H9 (cell line): ENCODE results near the gene COL9A2. TPM values are rescaled to one million over a fixed set of nuclear protein-coding genes. Genes with fewer than 3 reads are reported as not detected.
A peak's percentile ranks its signal among the peaks of the same experiment; 100 is the strongest.

Source experiments
- DNase-seq: peaks from one replicate; pipeline ENCODE4 v3.0.0-alpha.2; 2017
- H2AFZ ChIP-seq: one replicate; pipeline ENCODE4 v1.6.1; 2013; ENCODE audit warnings: mild to moderate bottlenecking, low read length, control low read depth, moderate library complexity
- H2AK5ac ChIP-seq: 2 replicates; pipeline ENCODE4 v1.6.1; 2013; ENCODE audit warnings: low read length, control low read depth, mixed read lengths; ENCODE audit not compliant: insufficient read length
- H2BK120ac ChIP-seq: one replicate; pipeline ENCODE4 v1.6.1; 2013; ENCODE audit warnings: low read depth, mild to moderate bottlenecking, low read length, control low read depth, inconsistent platforms; ENCODE audit not compliant: poor library complexity, severe bottlenecking
- H2BK12ac ChIP-seq: 2 replicates; pipeline ENCODE4 v1.6.1; 2013; ENCODE audit warnings: low read length, control low read depth, mixed read lengths, low read depth; ENCODE audit not compliant: insufficient read length
- H2BK15ac ChIP-seq: 2 replicates; pipeline ENCODE4 v1.6.1; 2013; ENCODE audit warnings: low read depth, low read length, control low read depth
- H2BK20ac ChIP-seq: one replicate; pipeline ENCODE4 v1.6.1; 2013; ENCODE audit warnings: low read depth, mild to moderate bottlenecking, low read length, control low read depth, inconsistent platforms; ENCODE audit not compliant: poor library complexity, severe bottlenecking
- H2BK5ac ChIP-seq: 2 replicates; pipeline ENCODE4 v1.6.1; 2013; ENCODE audit warnings: low read length, control low read depth, mixed read lengths; ENCODE audit not compliant: insufficient read length
- H3K14ac ChIP-seq: 2 replicates; pipeline ENCODE4 v1.6.1; 2013; ENCODE audit warnings: low read length, control low read depth; ENCODE audit not compliant: insufficient read depth
- H3K18ac ChIP-seq: 2 replicates; pipeline ENCODE4 v1.6.1; 2013; ENCODE audit warnings: low read depth, mild to moderate bottlenecking, mixed read lengths, low read length, control low read depth; ENCODE audit not compliant: insufficient read length
- H3K23ac ChIP-seq: 2 replicates; pipeline ENCODE4 v1.6.1; 2013; ENCODE audit warnings: low read length, control low read depth, mixed read lengths, low read depth; ENCODE audit not compliant: insufficient read length
- H3K23me2 ChIP-seq: 2 replicates; pipeline ENCODE4 v1.6.1; 2013; ENCODE audit warnings: low read depth, mild to moderate bottlenecking, mixed read lengths, low read length, control low read depth; ENCODE audit not compliant: insufficient read length, poor library complexity, severe bottlenecking
- H3K27ac ChIP-seq: 2 replicates; pipeline ENCODE4 v1.5.1; 2013; ENCODE audit warnings: low read length, control low read depth, mixed read lengths, low read depth; ENCODE audit not compliant: insufficient read length
- H3K27me3 ChIP-seq: 2 replicates; pipeline ENCODE4 v1.6.1; 2013; ENCODE audit warnings: low read length, control low read depth, inconsistent platforms; ENCODE audit not compliant: insufficient read depth
- H3K4ac ChIP-seq: 2 replicates; pipeline ENCODE4 v1.6.1; 2013; ENCODE audit warnings: low read depth, mild to moderate bottlenecking, control low read depth, inconsistent platforms, low read length, moderate library complexity
- H3K4me1 ChIP-seq: 2 replicates; pipeline ENCODE4 v1.6.1; 2013; ENCODE audit warnings: low read length, control low read depth, inconsistent platforms; ENCODE audit not compliant: insufficient read depth
- H3K4me2 ChIP-seq: 2 replicates; pipeline ENCODE4 v1.6.1; 2013; ENCODE audit warnings: low read length, control low read depth, mixed read lengths; ENCODE audit not compliant: insufficient read length, insufficient read depth
- H3K56ac ChIP-seq: 2 replicates; pipeline ENCODE4 v1.6.1; 2013; ENCODE audit warnings: low read depth, mild to moderate bottlenecking, mixed read lengths, low read length, control low read depth; ENCODE audit not compliant: insufficient read length
- H3K79me1 ChIP-seq: 2 replicates; pipeline ENCODE4 v1.6.1; 2013; ENCODE audit warnings: low read depth, mild to moderate bottlenecking, moderate library complexity, low read length, control low read depth, inconsistent platforms; ENCODE audit not compliant: insufficient read depth, poor library complexity, severe bottlenecking
- H3K79me2 ChIP-seq: 2 replicates; pipeline ENCODE4 v1.6.1; 2013; ENCODE audit warnings: low read length, control low read depth, inconsistent platforms; ENCODE audit not compliant: insufficient read depth
- H3K9ac ChIP-seq: 2 replicates; pipeline ENCODE4 v1.6.1; 2013; ENCODE audit warnings: low read length, control low read depth, mixed read lengths; ENCODE audit not compliant: insufficient read length; ENCODE audit errors: extremely low read depth
- H3K9me3 ChIP-seq: one replicate; pipeline ENCODE4 v1.6.1; 2013; ENCODE audit warnings: low read depth, low read length, inconsistent platforms; ENCODE audit not compliant: control insufficient read depth
- H3T11ph ChIP-seq: one replicate; pipeline ENCODE4 v1.6.1; 2013; ENCODE audit warnings: mild to moderate bottlenecking, low read length, control low read depth, inconsistent platforms
- H4K20me1 ChIP-seq: one replicate; pipeline ENCODE4 v1.6.1; 2013; ENCODE audit not compliant: control insufficient read depth, insufficient read length, insufficient read depth
- H4K5ac ChIP-seq: 2 replicates; pipeline ENCODE4 v1.6.1; 2013; ENCODE audit warnings: low read depth, mild to moderate bottlenecking, mixed read lengths, low read length, control low read depth; ENCODE audit not compliant: insufficient read length
- H4K8ac ChIP-seq: replicated peaks from 2 replicates; pipeline ENCODE4 v1.6.1; 2013; ENCODE audit warnings: low read length, control low read depth, mixed read lengths, low read depth; ENCODE audit not compliant: insufficient read length
- H4K91ac ChIP-seq: 2 replicates; pipeline ENCODE4 v1.6.1; 2013; ENCODE audit warnings: low read depth, mild to moderate bottlenecking, moderate library complexity, mixed read lengths, low read length, control low read depth; ENCODE audit not compliant: insufficient read length
- H3K27ac Mint-ChIP-seq, 3 experiments: 2 replicates in 2 of 3; 3 replicates in 1 of 3; pipeline ENCODE4 v1.8.0; 2020 to 2021; ENCODE audit warnings: mixed read lengths in 3 of 3, mild to moderate bottlenecking in 1 of 3, moderate library complexity in 1 of 3
- H3K27me3 Mint-ChIP-seq: 2 replicates; pipeline ENCODE4 v1.8.0; 2021; ENCODE audit warnings: low read depth, mild to moderate bottlenecking, moderate library complexity, mixed read lengths
- H3K36me3 Mint-ChIP-seq, 3 experiments: 2 replicates in 2 of 3; 3 replicates in 1 of 3; pipeline ENCODE4 v1.8.0; 2020 to 2021; ENCODE audit warnings: low read depth in 3 of 3, mixed read lengths in 3 of 3; ENCODE audit not compliant: insufficient read depth in 1 of 3
- H3K4me1 Mint-ChIP-seq, 2 experiments: 2 replicates each; pipeline ENCODE4 v1.8.0; 2020; ENCODE audit warnings: mixed read lengths in 2 of 2
- H3K4me3 Mint-ChIP-seq, 2 experiments: 2 replicates in 1 of 2; 3 replicates in 1 of 2; pipeline ENCODE4 v1.8.0; 2020 to 2021; ENCODE audit warnings: mild to moderate bottlenecking in 2 of 2, mixed read lengths in 2 of 2, moderate library complexity in 1 of 2
- H3K9me3 Mint-ChIP-seq, 2 experiments: 2 replicates in 1 of 2; 3 replicates in 1 of 2; pipeline ENCODE4 v1.8.0; 2020; ENCODE audit warnings: mild to moderate bottlenecking in 2 of 2, mixed read lengths in 2 of 2, moderate library complexity in 1 of 2
- WGBS: extraction: QIAGEN DNeasy Blood & Tissue Kit; methylation state at CpG from one replicate; pipeline ENCODE4 v1.1.7; 2013; ENCODE audit warnings: missing lambda C conversion rate, low lambda C conversion rate, mixed read lengths; ENCODE audit not compliant: insufficient read length; ENCODE audit errors: extremely low coverage; 5-methylcytosine and 5-hydroxymethylcytosine counted together
- total RNA-seq: library from RNA; stranded (reverse); gene quantifications from 2 replicates; pipeline ENCODE4 v1.2.1, GENCODE V29; 2021
- TF ChIP-seq, protein P1 (sequence below): fragments of 200-600 bp; sonication (generic); conservative IDR thresholded peaks from 3 replicates; pipeline ENCODE4 v1.8.0; 2021; ENCODE audit warnings: antibody characterized with exemption, mild to moderate bottlenecking

Gene COL9A2
- total RNA-seq, 1 experiment from 2014 or later, result 4.5 TPM

DNA sequence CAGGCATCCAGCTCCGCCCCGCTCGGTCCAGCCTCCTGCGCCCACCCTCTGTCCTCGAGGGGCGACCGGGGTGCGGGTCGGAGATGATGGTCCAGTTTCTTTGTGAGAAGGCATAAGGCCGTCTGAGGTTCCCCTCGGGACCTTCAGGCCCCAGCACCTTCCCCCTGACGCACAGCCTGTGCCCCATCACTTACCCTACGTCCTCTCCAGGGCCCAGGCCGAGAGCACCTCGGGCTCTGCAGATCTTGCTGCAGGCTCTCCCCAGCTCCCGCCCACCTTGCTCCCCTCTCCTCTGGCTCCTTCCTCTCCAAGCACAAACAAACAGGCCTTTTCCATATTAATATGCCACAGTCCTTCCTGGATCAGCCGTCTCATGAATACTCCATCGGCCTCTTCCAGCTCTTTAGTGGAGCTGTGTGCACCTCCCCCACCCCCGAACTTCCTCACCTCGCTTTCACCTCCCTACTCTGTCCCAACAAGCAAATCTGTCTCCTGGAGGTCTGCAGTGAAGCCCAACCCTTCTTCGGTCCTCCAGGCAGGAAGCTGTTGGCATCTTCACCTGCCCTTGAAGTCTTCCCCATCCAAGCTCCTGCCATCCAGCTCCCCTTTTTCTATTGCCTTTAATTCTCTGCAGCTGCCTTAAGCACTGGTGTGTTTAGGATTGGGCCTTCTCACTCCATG lies 448 bp upstream of the COL9A2 start:
- H2AFZ ChIP-seq, result no peak overlapping the region
- no peak overlapping the region for H2BK120ac ChIP-seq
- H3K9me3 Mint-ChIP-seq, result no peaks in the 10 kb centered on the region
- H4K20me1 ChIP-seq, result no peaks in the 10 kb centered on the region
- DNase-seq, result peak; percentile 61
- peaks cover 0 to 2% (median 0%) of the 10 kb centered on the region in 3 experiments; a peak in 1 of 7 replicates for H3K36me3 Mint-ChIP-seq
- H3K9me3 ChIP-seq, result no peaks in the 10 kb centered on the region
- no peak overlapping the region for H3K56ac ChIP-seq
- no peak overlapping the region for H4K91ac ChIP-seq
- peak overlapping the region; percentile 43 for H3K4me2 ChIP-seq
- no peak overlapping the region for H3K9ac ChIP-seq
- H2BK12ac ChIP-seq, result no peak overlapping the region
- TF ChIP-seq, protein P1, sequence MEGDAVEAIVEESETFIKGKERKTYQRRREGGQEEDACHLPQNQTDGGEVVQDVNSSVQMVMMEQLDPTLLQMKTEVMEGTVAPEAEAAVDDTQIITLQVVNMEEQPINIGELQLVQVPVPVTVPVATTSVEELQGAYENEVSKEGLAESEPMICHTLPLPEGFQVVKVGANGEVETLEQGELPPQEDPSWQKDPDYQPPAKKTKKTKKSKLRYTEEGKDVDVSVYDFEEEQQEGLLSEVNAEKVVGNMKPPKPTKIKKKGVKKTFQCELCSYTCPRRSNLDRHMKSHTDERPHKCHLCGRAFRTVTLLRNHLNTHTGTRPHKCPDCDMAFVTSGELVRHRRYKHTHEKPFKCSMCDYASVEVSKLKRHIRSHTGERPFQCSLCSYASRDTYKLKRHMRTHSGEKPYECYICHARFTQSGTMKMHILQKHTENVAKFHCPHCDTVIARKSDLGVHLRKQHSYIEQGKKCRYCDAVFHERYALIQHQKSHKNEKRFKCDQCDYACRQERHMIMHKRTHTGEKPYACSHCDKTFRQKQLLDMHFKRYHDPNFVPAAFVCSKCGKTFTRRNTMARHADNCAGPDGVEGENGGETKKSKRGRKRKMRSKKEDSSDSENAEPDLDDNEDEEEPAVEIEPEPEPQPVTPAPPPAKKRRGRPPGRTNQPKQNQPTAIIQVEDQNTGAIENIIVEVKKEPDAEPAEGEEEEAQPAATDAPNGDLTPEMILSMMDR, result no peak
- no peak overlapping the region for H2BK20ac ChIP-seq
- peak overlapping the region; percentile 46 to 79 for H3K4me3 Mint-ChIP-seq
- H2BK5ac ChIP-seq, result no peak overlapping the region
- H4K5ac ChIP-seq, result no peak overlapping the region
- no peaks in the 10 kb centered on the region for H3K79me2 ChIP-seq
- H3K4me1 Mint-ChIP-seq, result peaks cover 20 to 26% of the 10 kb centered on the region in 2 experiments
- peaks cover 80% of the 10 kb centered on the region for H3K27me3 Mint-ChIP-seq
- H2BK15ac ChIP-seq, result no peak overlapping the region
- WGBS, result no CpG with 5 or more reads among the region's 21 CpGs
- no peak overlapping the region for H3K4ac ChIP-seq
- H3K14ac ChIP-seq, result no peak overlapping the region
- H3K18ac ChIP-seq, result no peak overlapping the region
- H2AK5ac ChIP-seq, result no peak overlapping the region
- no peaks in the 10 kb centered on the region for H3K79me1 ChIP-seq
- no peak overlapping the region for H4K8ac ChIP-seq
- no peak overlapping the region for H3K27ac ChIP-seq
- peaks cover 4% of the 10 kb centered on the region; the same call in 1 of the 2 replicates for H3K4me1 ChIP-seq
- H3K23ac ChIP-seq, result no peak overlapping the region
- peaks cover 35% of the 10 kb centered on the region; the same call in 1 of the 2 replicates for H3K27me3 ChIP-seq
- H3K27ac Mint-ChIP-seq, result no peak overlapping the region
- H3T11ph ChIP-seq, result no peak overlapping the region
- H3K23me2 ChIP-seq, result peaks cover 11% of the 10 kb centered on the region
